ENCODE measurements around the gene FXYD7. TPM values are rescaled to one million over a fixed set of nuclear protein-coding genes. Genes with fewer than 3 reads are reported as not detected.
"Not testable (repeated sequence)": the region's sequence is repeated elsewhere in the genome, so short reads cannot be mapped to it uniquely, and the experiment has no call there.

Gene FXYD7
- total RNA-seq, 2 experiments from 2014 or later = 15.3 to 15.6 TPM

DNA sequence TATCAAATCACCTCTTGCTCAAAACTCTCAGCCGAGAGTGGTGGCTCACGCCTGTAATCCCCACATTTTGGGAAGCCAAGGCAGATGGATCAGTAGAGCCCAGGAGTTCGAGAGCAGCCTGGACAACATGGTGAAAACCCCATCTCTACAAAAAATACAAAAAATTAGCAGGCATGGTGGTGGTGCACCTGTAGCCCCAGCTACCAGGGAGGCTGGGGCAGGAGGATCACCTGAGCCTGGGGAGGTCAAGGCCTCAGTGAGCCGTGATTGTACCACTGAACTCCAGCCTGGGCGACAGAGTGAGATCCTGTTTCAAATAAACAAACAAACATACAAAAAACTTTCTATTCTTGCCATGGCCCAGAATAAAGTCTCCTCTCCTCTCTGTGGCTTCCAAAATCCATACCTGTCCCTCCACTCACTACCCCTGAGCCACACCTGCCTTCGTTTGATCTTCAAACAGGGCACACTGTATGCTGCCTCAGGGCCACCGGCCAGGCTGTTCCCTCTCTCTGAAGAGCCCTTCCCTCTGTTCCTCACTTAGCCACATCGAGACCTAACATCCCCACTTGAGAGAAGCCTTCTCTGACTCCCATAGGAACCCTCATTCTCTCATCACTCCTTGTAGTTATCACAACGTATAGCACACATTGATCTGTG, 14.5 kb upstream of the FXYD7 start:
- Mint-ChIP-seq H3K4me1 (ENCODE audit: low read depth) (peaks cover 13% of the 10 kb centered on the region), H3K9me3 (no peaks in the 10 kb centered on the region)
- CTCF ChIA-PET = no interaction called here

DNA sequence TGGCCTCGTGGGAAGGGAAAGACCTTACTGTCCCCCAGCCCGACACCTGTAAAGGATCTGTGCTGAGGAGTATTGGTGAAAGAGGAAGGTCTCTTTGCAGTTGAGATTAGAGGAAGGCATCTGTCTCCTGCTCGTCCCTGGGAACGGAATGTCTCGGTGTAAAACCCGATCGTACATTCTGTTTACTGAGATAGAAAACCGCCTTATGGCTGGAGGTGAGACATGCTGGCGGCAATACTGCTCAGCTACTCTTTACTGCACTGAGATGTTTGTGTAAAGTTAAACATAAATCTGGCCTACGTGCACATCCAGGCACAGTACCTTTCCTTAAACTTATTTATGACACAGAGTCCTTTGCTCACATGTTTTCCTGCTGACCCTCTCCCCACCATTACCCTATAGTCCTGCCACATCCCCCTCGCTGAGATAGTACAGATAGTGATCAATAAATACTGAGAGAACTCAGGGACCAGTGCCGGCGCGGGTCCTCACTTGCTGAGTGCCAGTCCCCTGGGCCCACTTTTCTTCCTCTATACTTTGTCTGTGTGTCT, 13.3 kb upstream of the FXYD7 start:
- not testable (repeated sequence) for H3K36me3 Mint-ChIP-seq (ENCODE audit: low read depth)

More for the DNA sequence above, 14.5 kb upstream of the FXYD7 start:
- DNase-seq = no peak
- POLR2A ChIA-PET = no interaction called here
- Mint-ChIP-seq H3K27ac (no peak overlapping the region), H3K27me3 (no peaks in the 10 kb centered on the region), H3K4me3 (no peak overlapping the region), H3K36me3 (ENCODE audit: low read depth) (no peaks in the 10 kb centered on the region)
- Histone ChIP-seq H3K4me1 (ENCODE audit: insufficient read depth, low read length) (peaks cover 18% of the 10 kb centered on the region), H3K4me3 (ENCODE audit: low read length) (no peak overlapping the region), H3K27ac (ENCODE audit: low read depth in 1 of 2, low read length in 2 of 2) (no peak overlapping the region), H3K27me3 (ENCODE audit: control insufficient read depth in 1 of 2, insufficient read depth in 2 of 2, low read length in 2 of 2) (no peaks in the 10 kb centered on the region), H3K9me3 (ENCODE audit: control insufficient read depth in 1 of 2, insufficient read depth in 1 of 2, low read length in 2 of 2) (no peaks in the 10 kb centered on the region), H3K36me3 (ENCODE audit: insufficient read depth, low read length) (no peaks in the 10 kb centered on the region)
- no peak for ATAC-seq (ENCODE audit: poor library complexity)
- TF ChIP-seq, protein P1, sequence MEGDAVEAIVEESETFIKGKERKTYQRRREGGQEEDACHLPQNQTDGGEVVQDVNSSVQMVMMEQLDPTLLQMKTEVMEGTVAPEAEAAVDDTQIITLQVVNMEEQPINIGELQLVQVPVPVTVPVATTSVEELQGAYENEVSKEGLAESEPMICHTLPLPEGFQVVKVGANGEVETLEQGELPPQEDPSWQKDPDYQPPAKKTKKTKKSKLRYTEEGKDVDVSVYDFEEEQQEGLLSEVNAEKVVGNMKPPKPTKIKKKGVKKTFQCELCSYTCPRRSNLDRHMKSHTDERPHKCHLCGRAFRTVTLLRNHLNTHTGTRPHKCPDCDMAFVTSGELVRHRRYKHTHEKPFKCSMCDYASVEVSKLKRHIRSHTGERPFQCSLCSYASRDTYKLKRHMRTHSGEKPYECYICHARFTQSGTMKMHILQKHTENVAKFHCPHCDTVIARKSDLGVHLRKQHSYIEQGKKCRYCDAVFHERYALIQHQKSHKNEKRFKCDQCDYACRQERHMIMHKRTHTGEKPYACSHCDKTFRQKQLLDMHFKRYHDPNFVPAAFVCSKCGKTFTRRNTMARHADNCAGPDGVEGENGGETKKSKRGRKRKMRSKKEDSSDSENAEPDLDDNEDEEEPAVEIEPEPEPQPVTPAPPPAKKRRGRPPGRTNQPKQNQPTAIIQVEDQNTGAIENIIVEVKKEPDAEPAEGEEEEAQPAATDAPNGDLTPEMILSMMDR (IDR thresholded peaks at IDR 0.05) = no peak
- intact Hi-C loops (cut with DNase I, micrococcal nuclease) = no loop called here

DNA sequence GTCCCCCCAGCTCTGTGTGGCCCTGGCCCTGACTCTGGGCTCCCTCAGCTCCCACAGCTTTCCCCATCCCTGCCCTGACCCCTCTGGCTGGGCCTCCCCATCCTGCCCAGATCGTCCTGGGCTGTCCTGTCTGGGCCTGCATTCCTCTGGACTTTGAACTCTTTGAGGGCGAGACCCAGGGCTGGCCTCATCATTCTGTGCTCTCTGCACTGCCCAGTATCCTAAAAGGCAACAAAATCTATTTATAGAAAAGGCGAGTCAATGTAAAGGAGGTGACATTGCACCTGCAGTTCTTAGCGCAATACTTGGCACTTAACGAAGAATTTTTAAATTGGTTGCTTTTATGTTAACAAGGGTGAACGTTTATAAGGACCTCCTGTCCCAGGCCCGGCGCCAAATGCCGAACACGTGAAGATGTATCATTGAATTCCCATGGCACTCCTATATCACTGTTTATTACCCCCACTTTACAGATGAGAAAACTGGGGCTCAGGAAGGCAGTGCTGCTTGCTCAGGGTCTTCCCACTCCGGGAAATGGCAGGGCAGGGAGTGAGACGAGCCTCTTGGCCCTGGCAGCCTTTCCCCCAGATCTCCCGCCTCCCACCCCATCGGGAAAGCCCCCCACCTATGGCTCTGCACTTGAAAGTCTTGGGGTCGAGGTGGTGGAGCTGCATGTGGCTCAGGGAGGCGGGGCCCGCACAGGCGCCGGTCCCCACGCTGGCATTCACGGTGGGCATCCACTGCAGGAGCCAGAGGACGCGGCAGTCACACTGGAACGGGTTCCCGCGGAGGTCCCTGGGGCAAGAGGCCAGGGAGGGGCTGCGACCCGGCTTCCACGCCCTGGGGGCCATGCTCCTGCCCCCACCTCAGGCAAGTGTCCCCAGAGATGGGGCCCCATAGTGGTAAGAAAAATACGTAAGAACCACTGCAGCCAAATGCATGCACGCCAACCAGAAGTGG, 12.0 kb upstream of the FXYD7 start:
- Mint-ChIP-seq H3K4me3 (no peak overlapping the region), H3K9me3 (no peaks in the 10 kb centered on the region), H3K27me3 (no peaks in the 10 kb centered on the region), H3K4me1 (ENCODE audit: low read depth) (peaks cover 6% of the 10 kb centered on the region), H3K36me3 (ENCODE audit: low read depth) (no peaks in the 10 kb centered on the region), H3K27ac (no peak overlapping the region)
- DNase-seq (no peak), ATAC-seq (ENCODE audit: poor library complexity) (no peak)
- POLR2A ChIA-PET = no interaction called here
- Histone ChIP-seq H3K4me3 (ENCODE audit: low read length) (no peak overlapping the region), H3K36me3 (ENCODE audit: insufficient read depth, low read length) (no peaks in the 10 kb centered on the region), H3K27ac (ENCODE audit: low read depth in 1 of 2, low read length in 2 of 2) (no peak overlapping the region), H3K4me1 (ENCODE audit: insufficient read depth, low read length) (peaks cover 6% of the 10 kb centered on the region), H3K9me3 (ENCODE audit: control insufficient read depth in 1 of 2, insufficient read depth in 1 of 2, low read length in 2 of 2) (no peaks in the 10 kb centered on the region), H3K27me3 (ENCODE audit: control insufficient read depth in 1 of 2, insufficient read depth in 2 of 2, low read length in 2 of 2) (no peaks in the 10 kb centered on the region)
- CTCF ChIA-PET = no interaction called here
- TF ChIP-seq, protein P1 (IDR thresholded peaks at IDR 0.05) = no peak
- intact Hi-C loops (cut with DNase I, micrococcal nuclease) = no loop called here

More for the DNA sequence above, 13.3 kb upstream of the FXYD7 start:
- ATAC-seq (ENCODE audit: poor library complexity); intact Hi-C loops (cut with DNase I, micrococcal nuclease); DNase-seq; H3K9me3 Mint-ChIP-seq; H3K4me1 Mint-ChIP-seq (ENCODE audit: low read depth); H3K4me3 ChIP-seq (ENCODE audit: low read length); CTCF ChIA-PET; H3K36me3 ChIP-seq (ENCODE audit: insufficient read depth, low read length); H3K27ac ChIP-seq (ENCODE audit: low read depth in 1 of 2, low read length in 2 of 2); H3K4me1 ChIP-seq (ENCODE audit: insufficient read depth, low read length); H3K4me3 Mint-ChIP-seq; H3K27ac Mint-ChIP-seq; H3K27me3 Mint-ChIP-seq; H3K27me3 ChIP-seq (ENCODE audit: control insufficient read depth in 1 of 2, insufficient read depth in 2 of 2, low read length in 2 of 2); POLR2A ChIA-PET; H3K9me3 ChIP-seq (ENCODE audit: control insufficient read depth in 1 of 2, insufficient read depth in 1 of 2, low read length in 2 of 2): not testable (repeated sequence)

Measured in CD4-positive, alpha-beta T cell (primary cell).